HG02642 (cell line): ENCODE results near the gene FBXO42.
A peak's percentile ranks its signal among the peaks of the same experiment; 100 is the strongest.
"Not testable (repeated sequence)": the region's sequence is repeated elsewhere in the genome, so short reads cannot be mapped to it uniquely, and the experiment has no call there.

ENCODE experiments used
- ATAC-seq: cut with Tn5 transposase; IDR thresholded peaks from one replicate; pipeline ENCODE4 v1.9.1; 2021; ENCODE audit warnings: mild to moderate bottlenecking; ENCODE audit not compliant: unreplicated experiment, poor library complexity

Gene FBXO42

DNA sequence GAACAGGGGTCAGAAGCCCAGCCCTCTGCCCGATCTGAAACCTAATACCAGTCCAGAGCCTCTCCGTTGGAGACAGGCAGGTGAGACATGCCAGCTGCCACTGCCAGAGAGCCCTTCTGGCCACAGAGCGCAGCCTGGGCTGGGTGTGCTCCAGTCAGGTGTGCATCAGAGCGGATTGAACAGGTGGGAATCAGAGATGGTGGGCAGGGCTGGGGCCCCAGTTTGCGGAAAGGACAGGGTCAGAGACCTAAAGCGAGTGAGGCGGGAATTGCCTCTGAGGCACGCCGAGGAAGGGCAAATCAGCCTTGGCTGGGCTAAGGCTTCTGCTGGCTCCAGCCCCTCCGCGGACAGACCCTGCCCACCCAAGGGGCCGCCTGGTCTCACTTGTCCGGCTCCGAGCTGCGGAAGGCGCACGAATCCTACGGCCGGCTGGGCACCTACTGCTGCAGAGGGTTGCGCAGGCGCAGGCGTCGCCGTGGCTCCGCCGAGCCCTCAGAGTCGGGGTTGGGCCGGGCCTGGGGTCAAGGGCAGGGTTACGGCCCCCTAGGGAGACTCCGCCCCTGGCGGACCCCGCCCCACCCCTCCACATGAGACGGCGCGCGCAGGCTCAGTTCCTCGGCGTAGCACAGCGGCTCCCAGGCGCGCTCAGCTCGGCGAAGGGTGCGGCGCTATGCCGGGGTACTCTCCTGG lies 125.6 kb downstream of the FBXO42 start:
- ATAC-seq: no peak

- ATAC-seq: no peak
Measured at GRCh38 chr1:16226129-16226489, 126.2 kb downstream of the FBXO42 start.

DNA sequence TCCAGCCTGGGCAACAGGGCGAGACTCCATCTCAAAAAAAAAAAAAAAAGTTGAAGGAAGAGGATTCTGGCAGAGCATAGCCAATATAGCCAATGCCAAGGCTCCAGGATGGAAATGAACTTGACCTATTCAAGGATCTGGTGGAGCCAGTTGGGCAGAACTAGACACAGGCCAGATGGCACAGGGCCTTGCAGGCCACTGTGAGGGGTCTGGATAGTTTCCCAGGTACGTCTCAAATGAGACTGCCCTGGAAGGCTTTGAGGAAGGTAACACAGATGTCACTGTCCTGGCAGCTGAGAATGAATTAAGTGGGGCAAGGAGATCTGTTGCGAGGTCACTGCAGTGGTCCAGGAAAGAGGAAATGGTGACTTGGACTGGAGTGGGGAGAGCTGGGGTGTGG lies 127.8 kb downstream of the FBXO42 start:
- no peak for ATAC-seq

DNA sequence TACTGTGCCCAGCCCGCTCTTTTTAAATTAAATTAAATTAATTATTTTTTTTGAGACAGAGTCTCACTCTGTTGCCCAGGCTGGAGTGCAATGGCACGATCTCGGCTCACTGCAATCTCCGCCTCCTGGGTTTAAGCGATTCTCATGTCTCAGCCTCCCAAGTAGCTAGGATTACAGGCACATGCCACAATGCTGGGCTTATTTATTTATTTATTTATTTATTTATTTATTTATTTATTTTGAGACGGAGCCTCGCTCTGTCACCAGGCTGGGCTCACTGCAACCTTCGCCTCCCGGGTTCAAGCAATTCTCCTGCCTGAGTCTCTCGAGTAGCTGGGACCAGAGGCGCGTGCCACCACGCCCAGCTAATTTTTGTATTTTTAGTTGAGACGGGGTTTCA lies 129.6 kb downstream of the FBXO42 start:
- ATAC-seq: not testable (repeated sequence)

GRCh38 chr1:16221499-16221898 lies 130.8 kb downstream of the FBXO42 start:
- no peak for ATAC-seq

DNA sequence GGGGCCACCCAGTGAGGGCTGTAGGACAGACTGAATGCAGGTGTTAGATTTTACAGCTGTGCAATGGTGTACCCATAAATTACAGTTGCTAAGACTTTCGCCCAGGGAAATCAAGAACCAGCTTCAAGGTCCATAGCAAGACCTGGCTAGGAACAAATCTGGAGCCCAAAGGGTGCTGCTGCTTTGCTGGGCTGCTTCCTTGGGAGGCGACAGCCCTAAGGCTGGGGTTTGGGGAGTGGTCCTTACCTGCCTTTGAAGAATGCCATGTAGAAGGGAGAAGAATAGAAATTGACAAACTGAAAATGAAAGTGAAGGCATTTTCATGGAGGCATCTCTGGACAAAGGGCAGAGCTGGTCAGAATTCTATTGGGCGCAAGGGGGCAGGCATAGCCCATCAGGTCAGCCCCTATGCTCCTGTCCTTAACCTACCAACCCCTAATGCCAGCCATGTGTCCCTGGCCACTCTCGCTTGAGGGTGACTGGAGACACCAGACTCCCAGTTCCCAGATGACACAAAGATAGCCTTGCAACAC lies 132.2 kb downstream of the FBXO42 start:
- no peak for ATAC-seq

- no peak for ATAC-seq
Measured at GRCh38 chr1:16218674-16219071, 133.6 kb downstream of the FBXO42 start.

DNA sequence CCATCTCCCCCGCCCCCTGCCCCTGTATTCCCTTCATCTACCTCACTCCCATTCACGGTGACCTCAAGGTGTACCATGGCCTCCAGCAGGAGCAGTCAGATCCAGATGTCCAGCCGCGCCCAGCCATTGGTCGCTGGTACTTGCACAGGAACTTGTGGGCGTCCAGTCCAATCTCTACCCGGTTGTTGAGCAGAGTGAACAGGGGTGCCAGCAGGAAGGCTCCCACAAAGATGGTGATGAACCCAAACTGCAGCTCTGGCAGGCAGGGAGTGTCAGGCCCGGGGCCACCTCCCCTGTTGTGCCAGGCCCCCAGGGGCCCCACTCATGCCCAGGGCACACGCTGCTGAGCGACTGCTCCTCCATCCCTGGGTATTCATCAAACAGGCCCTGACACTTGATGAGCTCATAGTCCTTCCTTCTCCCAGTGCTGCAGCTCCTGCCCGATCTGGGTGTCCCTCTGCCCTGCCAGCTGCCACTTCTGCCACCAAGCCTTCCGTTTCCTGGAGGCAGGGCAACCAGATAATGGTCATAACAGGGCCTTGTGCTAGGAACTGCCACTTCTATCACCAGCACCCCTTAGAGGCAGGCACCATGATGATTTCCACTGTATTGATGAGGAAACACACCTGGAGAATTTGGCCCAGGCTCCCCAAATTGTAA lies 134.1 kb downstream of the FBXO42 start:
- no peak for ATAC-seq

DNA sequence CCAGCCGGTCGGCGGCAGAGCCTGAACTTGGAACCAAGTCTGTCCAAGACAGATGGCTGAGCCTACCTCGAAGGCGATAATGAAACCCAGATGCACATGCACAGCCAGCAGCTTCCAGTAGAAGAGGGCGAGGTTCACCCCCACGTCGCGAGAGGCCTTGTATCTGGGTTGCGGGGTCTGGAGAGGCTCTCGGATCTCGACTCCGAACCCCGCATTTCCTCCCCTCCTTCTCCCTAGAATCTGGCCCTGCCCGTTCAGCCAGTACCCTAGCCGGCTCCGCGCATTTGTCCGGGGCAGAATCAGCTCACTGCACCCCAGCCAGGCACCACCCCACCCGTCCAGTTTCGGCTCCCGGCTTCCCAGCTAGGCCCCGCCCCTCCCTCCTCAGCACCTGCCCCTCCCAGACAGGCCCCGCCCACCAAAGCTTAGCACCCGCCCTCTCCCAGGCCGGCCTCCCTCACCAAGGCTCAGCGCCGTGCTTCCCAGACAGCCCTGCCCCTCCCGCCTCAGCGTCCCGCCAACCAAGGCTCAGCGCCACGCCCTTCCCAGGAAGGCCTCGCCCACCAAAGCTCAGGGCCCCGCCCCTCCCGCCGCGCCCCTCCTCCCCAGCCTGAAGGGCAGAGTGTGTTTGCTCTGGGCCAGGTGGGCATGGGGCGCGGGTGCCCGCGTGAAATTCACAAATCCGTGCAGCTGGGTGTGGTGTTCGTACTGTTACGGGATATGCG lies 135.1 kb downstream of the FBXO42 start:
- ATAC-seq: peak; percentile 92

DNA sequence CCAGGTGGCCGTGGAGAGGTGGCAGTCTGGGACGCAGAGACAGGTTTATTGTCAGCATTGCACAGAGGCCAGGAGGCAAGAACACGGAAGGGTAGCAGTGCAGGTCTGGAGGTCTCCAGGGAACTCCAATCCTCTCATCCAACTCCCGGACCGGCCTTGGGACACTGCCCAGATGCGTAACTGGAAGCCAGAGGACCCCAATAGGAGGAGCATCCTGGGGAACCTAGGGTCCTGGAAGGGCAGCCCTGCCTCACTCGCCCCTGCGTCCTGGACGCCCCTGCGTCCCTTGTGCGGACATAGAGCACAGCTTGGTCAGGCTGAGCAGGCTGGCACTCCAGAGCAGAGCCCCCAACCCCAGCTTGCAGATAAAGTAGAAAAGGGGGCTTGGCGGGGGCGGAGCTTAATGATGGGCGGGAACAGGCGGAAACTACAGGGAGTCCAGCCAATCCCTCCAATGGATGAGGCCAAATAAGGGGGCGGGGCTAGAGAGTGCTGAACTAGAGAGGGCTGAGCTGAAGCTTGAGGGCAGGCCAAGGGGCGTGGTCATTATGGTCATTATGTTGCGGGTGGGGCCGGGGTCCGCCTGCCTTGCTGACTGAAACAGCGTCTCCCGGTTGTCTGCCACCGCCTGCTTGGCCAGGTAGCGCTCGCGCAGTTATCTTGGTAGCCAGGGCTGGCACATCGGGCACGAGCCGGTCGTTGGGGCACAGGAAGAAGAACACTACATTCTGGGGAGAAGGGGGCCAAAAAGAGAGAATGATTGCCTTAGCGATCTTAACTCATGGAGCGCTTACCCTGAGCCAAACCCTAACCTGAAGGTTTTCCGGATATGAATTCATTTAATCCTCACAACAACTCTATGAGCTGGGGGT lies 136.2 kb downstream of the FBXO42 start:
- ATAC-seq: no peak

GRCh38 chr1:16215240-16215639 lies 137.0 kb downstream of the FBXO42 start:
- not testable (repeated sequence) for ATAC-seq

GRCh38 chr1:16213544-16213943 lies 138.7 kb downstream of the FBXO42 start:
- ATAC-seq: not testable (repeated sequence)

DNA sequence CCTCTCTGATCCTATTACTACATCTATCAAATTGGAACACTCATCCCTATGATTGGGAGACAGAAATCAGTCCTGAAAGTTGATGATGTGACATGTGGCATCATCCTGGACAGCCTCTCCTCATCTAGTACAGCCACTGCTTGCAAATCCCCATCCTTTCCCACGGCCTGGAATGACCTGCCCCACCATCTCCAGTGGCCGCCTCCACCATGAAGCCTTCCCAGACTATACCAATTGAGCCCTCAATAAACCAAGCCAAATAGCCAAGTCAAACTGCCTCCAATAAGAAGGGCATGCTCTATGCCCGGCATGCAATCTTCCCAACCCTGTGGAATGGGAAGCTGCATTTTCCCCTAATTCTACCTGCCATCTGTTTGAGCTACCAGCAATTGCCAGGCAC lies 139.3 kb downstream of the FBXO42 start:
- no peak for ATAC-seq

GRCh38 chr1:16212251-16212961 lies 139.9 kb downstream of the FBXO42 start, which contains the start of gene ARHGEF19:
Gene ARHGEF19, minus strand, starts transcription at chr1:16212652. Its CDS starts 3,598 bp downstream, at chr1:16209054.
- no peak for ATAC-seq

DNA sequence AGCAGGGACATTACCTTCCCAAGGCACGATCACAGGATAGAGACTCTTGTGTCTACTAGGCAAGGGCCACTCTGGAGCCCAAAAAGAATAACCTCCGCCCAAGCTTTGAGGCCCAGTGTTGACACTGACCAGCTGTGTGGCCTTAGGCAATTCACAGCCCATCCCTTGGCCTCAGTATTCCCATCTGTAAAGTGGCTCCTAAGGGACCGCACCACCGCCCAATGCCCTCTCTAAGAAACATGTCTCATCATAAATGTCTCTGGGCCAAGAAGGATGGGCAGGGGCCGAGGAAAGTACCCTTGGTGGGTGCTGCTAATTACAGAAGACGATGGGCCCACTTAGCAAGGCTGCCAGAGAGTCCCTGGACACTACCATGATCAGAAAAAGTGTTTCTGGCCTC lies 140.5 kb downstream of the FBXO42 start:
- ATAC-seq: no peak

- ATAC-seq: no peak
Measured at GRCh38 chr1:16210581-16210980, 141.7 kb downstream of the FBXO42 start.

DNA sequence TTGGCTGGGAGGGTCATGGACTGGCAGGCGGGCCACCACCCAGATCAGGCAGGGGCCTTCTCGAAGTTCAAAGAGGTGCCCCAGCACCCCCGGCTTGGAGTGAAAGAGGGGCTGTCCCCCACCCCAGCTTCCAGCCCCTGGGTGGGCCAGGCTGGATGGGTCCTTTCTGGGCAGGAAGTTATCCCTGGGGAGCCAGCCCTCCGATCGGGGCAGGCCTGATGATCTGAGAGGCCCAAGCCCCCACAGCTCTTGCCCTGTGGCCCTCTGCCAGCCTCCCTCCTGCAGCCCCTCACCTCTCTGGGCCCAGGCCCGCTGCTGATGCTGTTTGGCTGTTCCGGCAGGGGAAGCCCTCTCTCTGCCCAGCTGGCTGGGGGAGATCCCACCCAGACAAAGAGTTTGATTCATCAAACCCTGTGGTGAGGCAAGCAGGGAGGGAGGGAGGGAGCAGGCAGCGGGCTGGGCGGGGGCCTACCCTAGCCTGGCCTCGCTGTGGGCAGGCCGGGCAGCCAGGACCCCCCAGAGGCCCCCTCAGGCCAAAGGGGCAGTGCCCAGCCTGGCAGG lies 142.4 kb downstream of the FBXO42 start:
- ATAC-seq: no peak

DNA sequence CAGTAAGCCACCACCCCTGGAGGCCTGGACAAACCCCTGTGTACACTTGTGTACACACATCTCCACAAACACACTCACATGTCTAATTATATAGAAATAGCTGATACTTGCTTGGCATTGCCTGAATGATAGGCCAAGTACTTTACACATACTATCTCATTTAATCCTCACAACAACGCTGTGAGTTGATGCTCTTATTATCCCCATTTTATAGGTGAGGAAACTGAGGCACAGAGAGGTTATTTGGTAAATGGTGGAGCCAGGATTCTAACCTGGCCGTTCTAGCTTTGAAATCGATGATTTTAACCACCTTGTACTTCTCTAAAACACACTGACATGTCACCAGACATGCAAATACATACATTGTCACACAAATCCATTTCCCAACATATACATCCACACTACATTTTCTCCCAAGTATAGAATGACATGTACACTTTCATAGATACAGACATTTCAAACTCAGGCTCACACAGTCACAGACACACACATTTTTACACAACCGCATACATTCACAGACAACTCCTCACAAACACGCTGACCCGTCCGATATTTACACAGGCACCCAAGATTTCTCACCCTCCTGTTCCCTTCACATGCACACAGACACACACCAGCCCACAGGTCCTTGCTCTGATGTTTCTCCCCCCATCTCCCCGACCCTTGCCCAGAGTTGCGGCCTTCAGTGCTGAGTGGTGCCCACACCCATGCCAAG lies 143.0 kb downstream of the FBXO42 start:
- ATAC-seq: no peak
